Keratinocyte (primary cell): ENCODE results near the gene GNAL. TPM values are rescaled to one million over a fixed set of nuclear protein-coding genes. Genes with fewer than 3 reads are reported as not detected.

Source experiments
- DNase-seq: peaks from one replicate; pipeline ENCODE4 v3.0.0-alpha.2; 2011; ENCODE audit warnings: low read depth, missing footprints, low spot score
- FAIRE-seq: peaks from 2 replicates; lab custom pipeline; 2011; peaks lifted over from hg19 to GRCh38; lab: Jason Lieb, UNC
- H2AFZ ChIP-seq: 2 replicates; pipeline ENCODE4 v1.6.0; 2012; ENCODE audit warnings: low read length, control low read depth, inconsistent platforms; ENCODE audit not compliant: control insufficient read depth
- H3K27ac ChIP-seq: 2 replicates; pipeline ENCODE4 v1.5.1; 2011; ENCODE audit warnings: low read length; ENCODE audit not compliant: control insufficient read depth, insufficient read depth
- H3K27me3 ChIP-seq: 3 replicates; pipeline ENCODE4 v1.6.0; 2011; ENCODE audit warnings: low read length; ENCODE audit not compliant: control insufficient read depth, insufficient read depth; ENCODE audit errors: extremely low read depth
- H3K36me3 ChIP-seq, 2 experiments: 2 replicates in 1 of 2; 3 replicates in 1 of 2; pipeline ENCODE4 v1.5.1; 2011; ENCODE audit warnings: low read length in 2 of 2, mild to moderate bottlenecking in 1 of 2; ENCODE audit not compliant: control insufficient read depth in 2 of 2, insufficient read depth in 2 of 2; ENCODE audit errors: extremely low read depth in 1 of 2
- H3K4me1 ChIP-seq: 3 replicates; pipeline ENCODE4 v1.5.1; 2011; ENCODE audit warnings: low read length; ENCODE audit not compliant: control insufficient read depth, insufficient read depth; ENCODE audit errors: extremely low read depth
- H3K4me2 ChIP-seq: 3 replicates; pipeline ENCODE4 v1.6.0; 2011; ENCODE audit warnings: low read depth, low read length; ENCODE audit not compliant: control insufficient read depth, insufficient read depth; ENCODE audit errors: extremely low read depth
- H3K4me3 ChIP-seq, 3 experiments: fragments of 200-600 bp in 1 of 3; sonication (generic) in 1 of 3; 2 replicates in 2 of 3; 3 replicates in 1 of 3; pipeline ENCODE4 v1.5.1; 2011 to 2016; ENCODE audit warnings: low read length in 3 of 3, mild to moderate bottlenecking in 3 of 3, control low read depth in 2 of 3, inconsistent platforms in 1 of 3, low read depth in 1 of 3, mixed read lengths in 1 of 3, mixed run types in 1 of 3, moderate library complexity in 1 of 3; ENCODE audit not compliant: control insufficient read depth in 2 of 3, insufficient read depth in 2 of 3; ENCODE audit errors: extremely low read depth in 1 of 3
- H3K79me2 ChIP-seq: 2 replicates; pipeline ENCODE4 v1.6.0; 2012; ENCODE audit warnings: low read length; ENCODE audit not compliant: control insufficient read depth, insufficient read depth
- H3K9ac ChIP-seq: 3 replicates; pipeline ENCODE4 v1.6.0; 2011; ENCODE audit warnings: low read length; ENCODE audit not compliant: control insufficient read depth, insufficient read depth; ENCODE audit errors: extremely low read depth
- H3K9me1 ChIP-seq: 3 replicates; pipeline ENCODE4 v1.6.0; 2011; ENCODE audit warnings: low read length; ENCODE audit not compliant: control insufficient read depth, insufficient read depth; ENCODE audit errors: extremely low read depth
- H3K9me3 ChIP-seq: 2 replicates; pipeline ENCODE4 v1.5.1; 2012; ENCODE audit warnings: low read depth, low read length; ENCODE audit not compliant: control insufficient read depth
- H4K20me1 ChIP-seq: 3 replicates; pipeline ENCODE4 v1.6.0; 2011; ENCODE audit warnings: low read length; ENCODE audit not compliant: control insufficient read depth, insufficient read depth; ENCODE audit errors: extremely low read depth
- CTCF ChIP-seq, 3 experiments: IDR thresholded peaks in 1 of 3; conservative IDR thresholded peaks in 1 of 3; optimal IDR thresholded peaks in 1 of 3; 2 replicates in 2 of 3; 3 replicates in 1 of 3; pipeline versions ENCODE3 to v1.5.1; 2011; ENCODE audit warnings: low read length in 3 of 3, mild to moderate bottlenecking in 3 of 3, moderate library complexity in 2 of 3, control low read depth in 1 of 3, inconsistent platforms in 1 of 3; ENCODE audit not compliant: insufficient read depth in 2 of 3; ENCODE audit errors: extremely low read depth in 1 of 3
- EZH2 ChIP-seq: IDR thresholded peaks from one replicate; pipeline ENCODE4 v1.6.1; 2012; ENCODE audit warnings: inconsistent platforms, mild to moderate bottlenecking, low read length, moderate library complexity
- dilution Hi-C: fragments of 300-500 bp; cut with MboI; formaldehyde crosslinking; loops from one replicate; pipeline ENCODE4 v1.7.0; 2020; ENCODE audit warnings: low sequenced_read_pairs; ENCODE audit not compliant: extremely low pct_ligation_motif_present
- polyA plus RNA-seq, 5 experiments: library from polyadenylated mRNA; depleted of rRNA in 3 of 5; stranded (reverse) in 3 of 5; stranded (forward) in 1 of 5; unstranded in 1 of 5; fragments of >200 nt; gene quantifications; 1 replicate in 1 of 5; 2 replicates in 3 of 5; 3 replicates in 1 of 5; pipeline versions ENCODE4 v1.2.1 to v1.2.3, GENCODE V29; 2011 to 2012; ENCODE audit warnings: missing spikeins in 2 of 5, low read depth in 1 of 5, low replicate concordance in 1 of 5

Gene GNAL
- polyA plus RNA-seq, 1 donor (not counting 4 experiments of a cell fraction or from before 2014, with no cell fraction given), result 30.0 TPM

GRCh38 chr18:11721720-11722119, 32.7 kb downstream of the GNAL start:
- DNase-seq (no peak), FAIRE-seq (no peak)
- H3K27me3 ChIP-seq, result no peaks in the 10 kb centered on the region
- no peaks in the 10 kb centered on the region for H3K79me2 ChIP-seq
- no peak overlapping the region for H2AFZ ChIP-seq
- TF ChIP-seq EZH2 (no peak), CTCF (optimal IDR thresholded peaks at IDR 0.05 in 1 of 3, IDR thresholded peaks at IDR 0.05 in 1 of 3, conservative IDR thresholded peaks at IDR 0.05 in 1 of 3; ENCODE audit: extremely low read depth in 1 of 3, insufficient read depth in 2 of 3, low read length in 3 of 3) (no peak)
- H3K4me3 ChIP-seq, result no peak overlapping the region
- no peaks in the 10 kb centered on the region for H4K20me1 ChIP-seq
- no peak overlapping the region for H3K4me2 ChIP-seq
- H3K9me3 ChIP-seq, result no peaks in the 10 kb centered on the region
- no peaks in the 10 kb centered on the region for H3K9me1 ChIP-seq
- H3K4me1 ChIP-seq, result peaks cover 5% of the 10 kb centered on the region
- dilution Hi-C loops, result no loop called here
- H3K27ac ChIP-seq, result no peak overlapping the region
- H3K9ac ChIP-seq, result no peak overlapping the region
- H3K36me3 ChIP-seq, result no peaks in the 10 kb centered on the region

GRCh38 chr18:11724781-11725180, 35.7 kb downstream of the GNAL start:
- H3K36me3 ChIP-seq, result no peaks in the 10 kb centered on the region
- FAIRE-seq, result no peak
- no peak overlapping the region for H3K4me3 ChIP-seq
- TF ChIP-seq CTCF (optimal IDR thresholded peaks at IDR 0.05 in 1 of 3, IDR thresholded peaks at IDR 0.05 in 1 of 3, conservative IDR thresholded peaks at IDR 0.05 in 1 of 3; ENCODE audit: extremely low read depth in 1 of 3, insufficient read depth in 2 of 3, low read length in 3 of 3) (no peak), EZH2 (no peak)
- no peak for DNase-seq
- no peak overlapping the region for H3K27ac ChIP-seq
- dilution Hi-C loops, result no loop called here
- no peaks in the 10 kb centered on the region for H3K27me3 ChIP-seq
- no peaks in the 10 kb centered on the region for H3K9me1 ChIP-seq
- no peak overlapping the region for H3K9ac ChIP-seq
- H3K4me1 ChIP-seq, result peaks cover 17% of the 10 kb centered on the region
- no peak overlapping the region for H3K4me2 ChIP-seq
- H3K9me3 ChIP-seq, result no peaks in the 10 kb centered on the region
- H3K79me2 ChIP-seq, result no peaks in the 10 kb centered on the region
- H4K20me1 ChIP-seq, result no peaks in the 10 kb centered on the region
- no peak overlapping the region for H2AFZ ChIP-seq
